HG03342 (cell line): ENCODE measurements around the gene RBFOX1.

Source experiments
- ATAC-seq: cut with Tn5 transposase; IDR thresholded peaks from one replicate; pipeline ENCODE4 v1.9.1; 2021; ENCODE audit warnings: mild to moderate bottlenecking, moderate library complexity; ENCODE audit not compliant: unreplicated experiment

The RBFOX1 gene

DNA sequence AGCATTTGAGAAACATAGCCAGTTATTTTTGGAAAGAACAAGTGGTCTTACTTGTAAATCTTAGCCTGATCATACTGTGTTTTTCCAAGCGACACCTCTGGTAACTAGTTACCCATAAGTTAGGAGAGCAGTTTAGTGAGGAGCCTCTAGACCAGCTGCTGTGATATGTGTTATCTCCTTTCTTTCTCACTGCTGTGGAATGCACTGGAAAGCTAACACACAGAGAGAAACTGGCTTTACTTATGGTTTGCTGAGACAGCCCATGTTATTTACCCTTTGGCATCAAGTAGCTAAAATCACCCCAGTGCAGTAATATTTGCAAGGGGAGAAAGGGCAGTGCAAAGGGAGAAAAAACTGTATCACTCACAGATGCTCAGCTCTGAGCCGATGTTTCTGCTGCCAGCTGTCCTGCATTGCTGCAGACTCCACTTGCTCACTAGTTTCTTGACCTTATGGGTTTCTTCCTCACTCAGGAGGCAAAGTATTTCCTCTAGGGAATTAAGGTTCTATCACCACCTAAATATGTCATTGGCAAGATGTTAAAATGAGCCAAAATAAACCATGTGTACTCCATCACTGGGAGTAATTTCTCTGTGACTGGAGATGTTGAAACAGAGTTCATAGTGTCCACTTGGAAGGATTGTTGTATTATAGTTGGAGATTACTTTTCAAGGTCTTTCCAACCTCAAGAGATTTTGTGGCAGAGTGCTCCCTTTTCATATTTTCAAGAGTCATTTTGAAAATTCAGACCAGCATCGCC is 2.3 kb downstream of the RBFOX1 start:
- ATAC-seq: no peak

DNA sequence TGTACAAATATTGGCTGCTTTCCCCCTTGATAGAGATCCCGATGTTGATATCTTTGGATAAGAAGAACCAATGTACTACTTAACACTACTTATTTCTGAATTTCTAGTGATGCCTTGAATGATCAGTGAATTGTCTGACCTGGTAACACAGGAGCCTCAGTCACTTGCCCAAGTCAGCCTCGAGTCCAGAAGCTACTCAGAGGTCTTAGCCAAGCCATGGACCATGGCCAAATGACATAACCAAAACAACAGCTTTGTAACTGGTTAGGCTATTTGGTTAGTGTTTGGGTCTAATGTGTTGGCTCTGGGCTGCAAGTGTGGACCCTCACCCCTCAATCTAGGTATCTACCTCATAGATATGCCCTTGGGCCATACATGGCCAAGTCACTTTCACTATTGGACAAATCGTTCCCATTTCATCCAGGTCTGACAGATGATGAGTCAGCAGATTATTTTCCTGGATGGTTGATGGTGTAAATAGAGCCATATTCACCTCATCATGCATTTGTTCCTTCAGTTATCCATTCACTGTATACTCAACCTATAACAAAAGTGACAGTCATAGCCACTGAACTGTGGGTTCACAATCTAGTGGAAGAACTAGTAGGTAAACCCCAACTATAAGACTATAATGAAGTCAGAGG is 3.5 kb downstream of the RBFOX1 start:
- ATAC-seq: no peak

DNA sequence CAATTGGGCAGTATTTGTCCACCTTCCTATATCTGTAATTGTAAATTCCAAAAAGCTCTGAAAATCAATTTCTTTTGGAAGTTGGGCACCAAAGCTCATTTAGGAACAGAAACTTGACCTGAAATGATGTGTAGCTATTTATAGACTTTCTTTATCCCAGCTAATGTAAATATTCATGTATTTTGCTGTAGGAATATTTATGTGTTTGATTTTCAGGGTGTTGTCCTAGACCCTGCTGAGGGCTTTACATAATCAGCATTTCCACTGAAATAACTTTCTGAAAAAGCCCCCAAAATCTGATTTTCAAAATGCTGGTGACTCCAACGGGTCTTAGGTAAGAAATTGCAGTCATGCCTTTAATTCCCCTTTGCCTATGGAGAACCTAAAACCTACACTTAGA is 4.1 kb downstream of the RBFOX1 start:
- ATAC-seq: no peak

DNA sequence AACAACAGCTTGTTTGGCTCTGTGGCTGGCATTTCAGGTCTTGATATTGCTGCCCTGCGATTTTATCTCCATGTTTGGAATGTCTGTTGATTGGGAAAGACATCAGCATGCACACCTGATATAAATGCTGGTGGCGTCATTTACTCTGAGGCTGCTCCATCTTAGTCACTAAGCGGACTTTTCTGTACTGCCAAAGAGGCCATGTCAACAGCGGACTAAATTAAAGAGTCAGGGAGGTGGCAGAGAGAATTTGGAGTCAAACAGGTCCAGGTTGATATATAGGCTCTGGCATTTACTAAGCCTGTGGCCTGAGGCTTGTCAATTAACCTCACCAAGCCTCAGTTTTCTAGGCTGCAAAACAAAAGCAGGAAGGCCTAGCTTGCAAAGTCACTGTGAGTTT is 6.2 kb downstream of the RBFOX1 start:
- no peak for ATAC-seq

DNA sequence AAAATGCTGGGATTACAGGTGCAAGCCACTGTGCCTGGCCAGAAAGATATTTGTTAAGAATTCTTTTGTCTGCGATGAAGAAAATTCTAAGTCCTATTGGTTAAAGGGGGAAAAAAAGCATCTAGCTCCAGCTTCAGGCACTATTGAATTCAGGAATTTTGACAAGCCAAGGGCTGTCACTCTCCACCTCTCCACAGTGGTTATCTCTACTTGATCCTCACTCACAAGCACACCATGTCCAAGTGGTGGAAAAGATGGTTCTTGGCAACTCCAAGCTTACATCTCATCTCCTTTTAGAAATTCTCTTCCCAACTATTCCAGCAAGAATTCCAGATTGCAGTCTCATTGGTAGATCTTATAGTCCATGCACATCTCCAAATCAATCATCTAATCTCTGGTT is 7.1 kb downstream of the RBFOX1 start:
- no peak for ATAC-seq

DNA sequence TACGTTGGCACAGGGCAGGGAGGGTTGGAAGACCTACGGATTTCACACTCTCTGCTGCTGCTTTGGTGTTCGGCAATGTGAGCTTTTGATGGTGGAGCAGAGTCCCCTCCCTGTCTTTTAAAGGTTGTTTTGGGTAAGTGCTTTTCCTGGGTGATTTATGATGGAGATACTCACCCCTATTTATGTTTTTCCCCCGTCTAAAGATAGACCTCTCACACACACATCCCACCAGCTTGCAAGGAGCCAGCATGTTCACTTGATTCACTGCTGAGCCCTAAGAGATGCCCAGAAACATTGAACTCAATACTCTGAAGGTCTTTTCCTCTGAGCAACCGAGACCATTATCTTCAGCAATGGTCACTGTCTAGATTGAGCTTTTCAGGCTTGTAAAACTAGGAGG is 8.3 kb downstream of the RBFOX1 start:
- no peak for ATAC-seq

DNA sequence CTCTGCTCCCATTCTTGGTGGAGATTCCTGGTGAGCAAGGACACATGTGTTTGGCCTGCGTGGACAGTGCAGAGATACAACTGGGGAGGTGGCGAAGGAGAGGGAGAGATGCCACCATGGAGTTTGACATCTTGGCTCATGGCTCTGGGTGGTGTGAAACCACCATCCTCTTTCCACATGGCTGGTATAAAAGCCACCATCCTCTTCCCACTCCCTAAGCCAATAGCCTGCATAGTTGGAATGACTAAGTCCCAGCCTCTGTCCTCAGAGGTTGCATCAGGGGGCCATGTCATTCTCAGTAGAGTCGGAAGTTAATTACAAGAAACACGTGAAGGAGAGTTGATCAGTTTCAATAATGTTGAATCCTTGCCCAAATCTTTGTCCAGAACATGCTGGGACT is 10.0 kb downstream of the RBFOX1 start:
- no peak for ATAC-seq

DNA sequence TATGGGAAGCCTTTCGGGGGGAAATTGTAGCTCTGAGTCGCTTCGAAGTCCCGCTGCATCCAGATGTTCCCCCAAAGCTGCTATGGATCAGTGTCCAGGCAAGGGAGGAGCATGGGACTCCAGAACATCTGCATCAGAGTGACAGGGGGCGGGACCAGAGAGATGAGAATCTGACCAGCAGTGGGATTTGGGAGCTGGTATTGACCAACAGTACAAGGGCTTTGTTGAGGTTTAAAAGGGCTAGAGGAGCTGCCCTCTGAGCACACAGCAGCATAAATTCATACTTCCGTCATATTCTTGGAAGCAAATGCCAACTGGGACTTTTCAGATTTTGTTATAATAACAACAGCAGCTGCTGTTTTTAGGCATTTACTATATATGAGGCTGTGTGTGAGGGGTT is 10.6 kb downstream of the RBFOX1 start:
- no peak for ATAC-seq

DNA sequence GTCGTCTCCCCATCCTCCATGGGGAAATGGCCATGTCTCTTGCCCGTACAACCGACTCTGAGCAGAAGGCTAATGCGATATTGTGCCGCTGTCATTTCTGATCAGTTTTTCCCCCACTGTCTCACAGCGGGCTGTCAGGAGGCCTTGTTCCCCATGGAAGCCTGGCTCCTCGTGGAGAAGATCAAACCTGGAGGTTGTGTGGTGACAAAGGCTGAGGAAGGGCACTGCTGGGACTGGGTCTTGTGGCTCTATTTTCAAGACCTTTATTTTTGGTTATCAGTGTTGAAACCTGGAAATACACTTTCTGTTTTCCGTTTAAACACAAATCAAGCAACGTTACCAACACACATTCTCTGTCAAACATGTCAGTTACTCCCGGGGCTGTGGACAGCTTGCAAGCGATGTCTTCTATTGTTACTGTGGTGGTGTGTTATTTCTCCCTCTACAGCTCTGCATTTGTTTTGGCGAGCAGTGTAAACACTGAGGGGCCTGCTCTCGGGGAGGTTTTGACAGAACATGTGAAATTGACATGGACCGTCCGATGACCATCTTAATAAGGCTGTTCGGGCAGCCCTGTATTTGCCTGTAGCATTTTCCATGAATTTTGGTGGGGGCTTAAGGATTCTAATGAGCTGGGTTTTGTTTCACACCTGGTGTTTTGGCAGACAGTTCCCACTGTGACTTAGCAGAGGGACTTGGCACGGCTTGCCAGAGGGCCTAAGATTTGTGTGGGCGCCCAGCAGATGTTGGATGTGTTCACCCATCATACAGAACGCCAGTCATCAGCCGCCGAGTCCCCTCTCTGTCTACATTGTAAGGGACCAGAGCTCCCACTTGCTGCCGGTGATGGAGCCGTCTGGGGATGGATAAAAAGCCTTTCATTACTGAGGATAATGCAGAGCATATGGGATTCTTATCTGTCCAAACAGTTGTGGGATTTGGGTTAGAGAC is 12.5 kb downstream of the RBFOX1 start:
- ATAC-seq: no peak

DNA sequence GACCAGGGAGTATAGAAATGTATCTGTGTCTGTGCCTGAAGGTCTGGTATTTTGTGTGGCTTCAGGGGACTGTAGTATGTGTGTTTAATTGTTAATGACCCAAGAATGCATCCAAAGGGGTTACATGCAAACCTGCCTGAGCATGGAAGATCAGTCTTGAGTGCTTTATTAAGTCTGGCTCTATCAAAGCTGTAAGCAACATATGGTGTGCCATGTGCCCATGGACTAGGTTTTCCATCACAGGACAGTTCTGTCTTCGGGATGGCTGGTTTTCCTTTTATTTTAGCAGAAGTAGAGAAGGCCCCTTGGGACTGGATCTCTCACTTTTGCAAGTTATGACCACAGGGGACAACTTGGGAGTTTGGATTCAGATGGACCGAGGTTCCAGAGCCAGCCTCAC is 18.2 kb downstream of the RBFOX1 start:
- ATAC-seq: no peak

DNA sequence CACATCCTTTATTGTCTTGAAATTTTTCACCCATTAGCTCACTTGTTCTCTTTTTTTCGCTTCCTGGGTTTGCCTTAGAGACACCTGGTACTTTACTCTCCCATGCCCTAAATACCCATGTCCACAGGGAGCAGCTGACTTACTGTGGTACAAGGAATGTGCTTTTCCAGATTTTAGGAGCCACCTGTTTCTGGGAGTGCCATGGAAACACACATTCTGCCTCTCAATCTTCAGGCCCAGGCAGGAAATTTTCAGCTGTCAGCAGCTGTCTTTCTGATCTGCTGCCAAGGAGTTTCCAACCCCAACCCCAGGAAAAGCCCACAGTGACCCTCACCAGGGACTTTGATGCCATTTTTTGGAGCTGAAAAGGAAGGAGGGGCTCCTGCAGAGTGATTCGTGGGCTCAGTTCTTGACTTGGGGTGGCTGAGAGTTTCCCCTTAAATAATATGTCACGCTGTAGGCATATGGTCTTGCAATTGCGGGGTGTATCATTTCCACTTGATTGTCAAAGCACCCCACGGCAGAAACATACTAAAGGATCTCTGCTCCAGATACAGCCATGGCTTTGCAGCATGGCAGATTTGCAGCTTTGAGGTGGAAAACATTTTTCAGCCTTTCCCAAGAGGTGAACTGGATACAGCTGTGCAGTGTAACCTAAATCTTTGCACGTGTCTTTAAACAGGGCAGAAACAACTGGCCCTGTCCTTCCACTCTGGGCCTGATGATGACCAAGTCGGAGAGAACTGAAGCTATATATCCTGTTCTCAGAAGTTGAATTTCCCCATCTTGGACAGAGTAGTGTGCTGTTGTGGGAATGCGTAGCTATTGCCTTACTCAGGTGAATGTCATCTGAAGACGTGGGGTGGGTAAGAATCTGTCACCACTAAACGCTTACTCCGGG is 19.2 kb downstream of the RBFOX1 start:
- no peak for ATAC-seq

DNA sequence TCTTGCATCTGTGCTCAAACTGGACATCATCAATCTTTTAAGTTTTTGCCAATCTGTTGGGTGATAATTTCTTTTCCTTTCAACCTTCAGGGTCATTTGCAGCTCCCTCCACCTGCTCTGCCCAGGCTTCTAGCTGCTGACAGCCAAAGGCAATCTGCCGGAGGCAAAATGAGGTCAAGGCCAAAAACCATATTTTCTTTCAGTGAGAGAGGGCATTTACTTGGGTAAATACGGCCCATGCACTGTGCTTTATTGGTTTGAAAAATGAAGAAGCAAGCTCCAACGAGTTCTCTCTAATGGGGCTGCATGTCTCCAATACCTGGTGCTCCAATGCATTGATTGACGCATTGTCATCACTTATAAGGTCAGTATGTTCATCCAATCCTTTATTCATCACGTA is 23.1 kb downstream of the RBFOX1 start:
- no peak for ATAC-seq

DNA sequence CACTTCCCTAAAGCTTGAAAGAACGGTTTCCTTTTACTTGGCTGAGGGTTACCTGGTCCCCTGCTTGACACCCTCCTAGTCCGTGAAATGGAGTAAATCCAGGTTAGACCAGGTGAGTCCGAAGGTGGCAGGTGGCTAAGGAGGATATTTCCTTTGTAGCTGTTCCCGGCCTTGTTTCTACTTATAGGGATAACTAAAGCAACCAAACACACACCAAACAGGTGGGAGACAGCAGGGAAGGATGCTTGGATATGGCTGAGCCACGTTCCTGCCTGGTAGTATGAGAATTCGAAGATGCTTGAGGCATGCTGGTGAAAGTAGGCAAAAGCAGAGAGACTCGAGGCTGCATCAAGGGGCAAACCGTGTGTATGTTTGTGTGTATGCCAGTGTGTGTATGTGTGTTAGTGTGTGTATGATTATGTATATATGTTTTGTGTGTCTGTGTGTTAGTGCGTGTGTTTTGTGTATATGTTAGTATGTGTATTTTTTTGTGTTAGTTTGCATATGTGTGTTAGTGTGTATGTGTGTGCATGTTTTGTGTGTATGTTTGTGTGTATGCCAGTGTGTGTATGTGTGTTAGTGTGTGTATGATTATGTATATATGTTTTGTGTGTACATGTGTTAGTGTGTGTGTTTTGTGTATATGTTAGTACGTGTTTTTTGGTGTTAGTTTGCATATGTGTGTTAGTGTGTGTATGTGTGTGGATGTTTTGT is 28.9 kb downstream of the RBFOX1 start:
- ATAC-seq: no peak

DNA sequence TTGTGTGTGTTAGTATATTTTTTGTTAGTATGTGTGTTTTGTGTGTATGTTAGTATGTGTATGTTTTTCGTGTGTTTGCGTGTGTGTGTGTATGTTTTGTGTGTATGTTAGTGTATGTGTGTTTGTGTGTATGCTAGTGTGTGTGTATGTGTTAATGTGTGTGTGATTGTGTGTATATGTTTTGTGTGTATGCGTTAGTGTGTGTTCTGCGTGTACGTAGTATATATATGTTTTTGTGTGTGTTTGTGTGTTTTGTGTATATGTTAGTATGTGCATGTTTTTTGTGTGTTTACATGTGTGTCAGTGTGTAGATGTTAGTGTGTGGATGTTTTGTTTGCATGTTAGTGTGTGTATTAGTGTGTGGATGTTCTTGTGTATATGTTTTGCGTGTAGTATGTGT is 29.6 kb downstream of the RBFOX1 start:
- no peak for ATAC-seq

DNA sequence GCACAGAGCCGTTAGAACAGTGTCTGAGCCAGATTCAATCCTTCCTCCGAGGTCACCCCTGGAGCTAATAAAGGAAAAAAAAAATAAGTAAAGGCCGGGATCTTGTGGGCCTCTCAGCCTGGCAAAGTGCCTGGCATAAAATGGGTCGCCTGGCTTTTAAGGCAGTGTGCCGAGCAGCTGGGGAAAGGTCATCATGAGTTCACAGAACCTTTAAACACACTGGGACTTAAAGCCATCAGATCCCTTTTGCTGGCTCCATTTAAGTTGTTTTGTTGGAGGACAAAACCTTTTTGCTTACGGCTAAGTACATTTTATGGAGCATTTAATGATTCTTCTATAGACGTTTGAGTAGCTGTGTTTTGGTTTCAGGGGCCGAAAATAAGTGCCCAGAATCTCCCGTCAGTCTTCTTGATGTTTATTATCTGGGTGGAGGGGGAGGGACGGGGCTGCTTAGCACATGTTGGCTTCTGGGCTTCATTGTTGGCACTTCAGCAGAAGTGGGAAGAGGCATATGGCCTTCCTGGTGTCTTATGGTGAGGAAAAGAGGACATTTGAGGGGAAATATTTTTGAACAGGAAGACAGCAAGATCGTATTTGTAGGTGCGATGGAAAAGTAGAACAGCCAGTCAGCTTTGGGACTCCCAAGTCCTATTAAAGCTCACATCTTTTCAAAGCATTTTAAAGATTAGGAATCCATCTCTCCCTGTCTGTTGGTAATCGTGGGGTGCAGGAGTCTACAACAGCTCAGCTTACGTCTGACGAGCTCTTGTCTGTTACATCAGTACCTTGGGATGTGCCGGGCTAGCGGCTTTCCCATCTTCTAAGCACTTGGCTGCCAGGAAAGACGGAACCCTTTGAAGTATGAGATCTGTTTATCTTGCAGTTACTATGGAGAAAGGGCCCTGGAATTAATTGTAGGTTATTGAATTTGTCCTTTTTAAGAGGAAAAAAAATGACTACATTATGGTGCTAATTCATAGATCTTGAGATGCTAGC is 31.1 kb downstream of the RBFOX1 start:
- ATAC-seq: no peak

DNA sequence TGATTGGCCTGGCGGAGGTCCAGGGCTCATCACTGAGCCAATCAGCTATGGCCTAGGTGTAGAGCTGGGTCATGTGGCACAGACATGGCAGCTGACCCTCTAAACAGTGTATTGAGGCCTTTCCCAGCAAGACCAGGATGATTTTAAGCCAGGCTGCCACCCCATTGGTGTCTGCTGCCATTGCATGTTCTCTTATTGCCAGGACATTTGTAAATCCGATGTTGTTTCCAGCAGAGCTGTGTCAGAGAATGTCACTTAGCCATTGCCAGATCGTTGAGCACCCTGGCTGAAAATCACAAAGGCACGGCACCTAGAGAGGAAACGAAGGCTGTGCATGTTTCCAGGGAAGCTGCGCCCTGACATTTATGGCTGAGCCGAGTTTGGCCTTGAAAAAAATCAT is 33.4 kb downstream of the RBFOX1 start:
- ATAC-seq: no peak

DNA sequence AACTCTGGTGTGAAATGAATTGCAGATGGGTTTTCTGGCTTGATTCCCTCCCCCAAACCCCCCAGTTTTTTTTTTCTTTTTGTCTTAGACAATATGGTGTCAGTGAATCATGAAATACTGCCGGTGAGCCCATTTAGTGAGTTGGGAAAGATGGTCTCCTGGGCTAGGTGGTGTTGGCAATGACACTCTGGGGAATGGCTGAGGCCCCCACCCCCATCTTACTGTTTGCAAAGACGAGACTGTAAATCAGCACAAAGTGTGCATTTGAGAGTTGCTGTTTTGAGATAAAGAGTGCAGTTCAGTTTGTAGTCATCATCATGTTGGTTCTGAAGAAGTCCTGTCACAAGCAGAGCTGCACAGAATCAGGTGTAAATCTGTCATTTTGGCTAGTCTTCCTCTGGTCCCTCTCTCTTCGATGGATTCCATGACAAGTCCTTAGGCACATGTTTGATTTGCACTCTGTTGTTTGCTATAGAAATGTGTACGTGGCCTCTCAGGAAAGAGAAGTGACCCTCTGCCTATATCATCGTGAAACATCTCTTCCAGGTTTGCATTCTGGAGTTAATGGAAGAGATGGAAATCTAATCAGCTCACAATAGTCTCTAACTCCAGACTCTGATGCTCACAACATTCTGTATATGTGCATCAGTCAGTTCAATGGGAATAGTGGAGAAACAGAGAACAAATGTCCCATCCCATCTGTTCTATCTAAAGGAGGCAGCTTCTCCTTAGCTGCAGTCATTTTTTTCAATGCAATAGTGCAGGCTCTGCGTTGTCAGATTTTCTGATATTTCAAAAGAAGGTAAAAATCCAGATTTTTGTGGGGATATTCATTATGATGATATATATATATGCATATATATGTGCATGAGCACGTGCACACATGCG is 34.6 kb downstream of the RBFOX1 start:
- no peak for ATAC-seq

DNA sequence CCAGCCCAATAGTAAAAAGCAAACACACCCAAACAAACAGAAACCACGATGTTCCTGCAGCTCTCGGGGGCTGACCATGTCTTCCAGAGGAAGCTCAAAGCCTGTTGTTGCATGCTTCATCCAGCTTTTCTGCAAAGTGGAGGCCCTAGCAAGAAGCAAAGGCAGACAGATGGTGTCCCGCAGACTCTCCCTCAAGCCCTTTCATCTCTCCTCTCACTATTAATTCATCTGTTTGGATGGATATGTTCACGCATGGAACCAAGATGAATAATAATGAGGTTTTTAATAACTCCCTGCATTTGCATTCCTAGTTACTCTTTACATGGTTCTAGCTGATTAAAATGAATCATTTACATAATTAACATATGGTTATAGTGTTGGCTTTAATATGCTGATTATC is 36.6 kb downstream of the RBFOX1 start:
- no peak for ATAC-seq
